Measurements from ENCODE around the gene PSRC1.

PSRC1 gene

GRCh38 chr1:109247401-109248365, 35.3 kb downstream of the PSRC1 start:
- no peak for DNase-seq (ENCODE audit: low read depth)

- no peak for DNase-seq (ENCODE audit: low read depth)
Observed at GRCh38 chr1:109246141-109246551, 36.8 kb downstream of the PSRC1 start.

GRCh38 chr1:109243860-109244552, 38.9 kb downstream of the PSRC1 start:
- DNase-seq (ENCODE audit: low read depth) = no peak

- no peak for DNase-seq (ENCODE audit: low read depth)
Observed at GRCh38 chr1:109243221-109243620, 39.7 kb downstream of the PSRC1 start.

- DNase-seq (ENCODE audit: low read depth) = peak; percentile 15
Observed at GRCh38 chr1:109242387-109242786, 40.6 kb downstream of the PSRC1 start.

GRCh38 chr1:109241841-109242345, 41.1 kb downstream of the PSRC1 start:
- no peak for DNase-seq (ENCODE audit: low read depth)

- no peak for DNase-seq (ENCODE audit: low read depth)
Observed at GRCh38 chr1:109241344-109241743, 41.6 kb downstream of the PSRC1 start.

GRCh38 chr1:109240158-109241152, 42.5 kb downstream of the PSRC1 start:
- peak; percentile 56 for DNase-seq (ENCODE audit: low read depth)

GRCh38 chr1:109239409-109240068, 43.4 kb downstream of the PSRC1 start:
- peak; percentile 27 for DNase-seq (ENCODE audit: low read depth)

GRCh38 chr1:109239047-109239408, 43.9 kb downstream of the PSRC1 start:
- no peak for DNase-seq (ENCODE audit: low read depth)

GRCh38 chr1:109238382-109238781, 44.6 kb downstream of the PSRC1 start:
- DNase-seq (ENCODE audit: low read depth) = no peak

GRCh38 chr1:109237512-109237911, 45.4 kb downstream of the PSRC1 start:
- no peak for DNase-seq (ENCODE audit: low read depth)

- DNase-seq (ENCODE audit: low read depth) = no peak
Observed at GRCh38 chr1:109235137-109235536, 47.8 kb downstream of the PSRC1 start.

- DNase-seq (ENCODE audit: low read depth) = no peak
Observed at GRCh38 chr1:109231066-109231465, 51.9 kb downstream of the PSRC1 start.

Measured in fibroblast of gingiva (primary cell).